ENCODE results near the gene FBXO48. TPM values are rescaled to one million over a fixed set of nuclear protein-coding genes. Genes with fewer than 3 reads are reported as not detected.

Gene FBXO48
- total RNA-seq, 6 experiments from 2014 or later, result 0.82 to 1.5 (median 1.2) TPM

- no peak for TF ChIP-seq POLR2A (IDR thresholded peaks at IDR 0.05)
- no peak for TF ChIP-seq CTCF (IDR thresholded peaks at IDR 0.05)
- no peak overlapping the region for H3K27ac ChIP-seq
- no peaks in the 10 kb centered on the region for H3K36me3 ChIP-seq
- peaks cover 0 to 14% (median 0%) of the 10 kb centered on the region in 4 donors for H3K4me1 ChIP-seq
- ATAC-seq (no peak), DNase-seq (no peak)
- H3K9me3 ChIP-seq, result no peaks in the 10 kb centered on the region
- no peaks in the 10 kb centered on the region for H3K27me3 ChIP-seq
- no peak overlapping the region for H3K4me3 ChIP-seq
- intact Hi-C loops (cut with DNase I), result loop anchor here (10.0 kb wide), 2 partner anchors 245 to 455 kb away; no protein-coding TSS in a partner anchor
- WGBS (ENCODE audit: insufficient coverage, low coverage, low lambda C conversion rate, missing lambda C conversion rate), result 82% methylated on average over 1 of the region's 1 CpG
These were observed 2.8 kb upstream of the FBXO48 start for GRCh38 chr2:68469935-68470334.

GRCh38 chr2:68468801-68469200, 1.7 kb upstream of the FBXO48 start:
- WGBS (ENCODE audit: insufficient coverage, low coverage, low lambda C conversion rate, missing lambda C conversion rate), result 79% methylated on average over 2 of the region's 2 CpGs
- DNase-seq, result no peak
- Histone ChIP-seq H3K36me3 (no peaks in the 10 kb centered on the region), H3K27ac (no peak overlapping the region), H3K9me3 (no peaks in the 10 kb centered on the region), H3K4me3 (no peak overlapping the region), H3K4me1 (peaks cover 0 to 14% (median 0%) of the 10 kb centered on the region in 4 donors), H3K27me3 (no peaks in the 10 kb centered on the region)
- TF ChIP-seq POLR2A (IDR thresholded peaks at IDR 0.05) (no peak), CTCF (IDR thresholded peaks at IDR 0.05) (no peak)
- intact Hi-C loops (cut with DNase I), result loop anchor here (10.0 kb wide), 2 partner anchors 246 to 456 kb away; no protein-coding TSS in a partner anchor
- ATAC-seq, result no peak

GRCh38 chr2:68466778-68467076, 367 bp downstream of the FBXO48 start:
- peak overlapping the region; percentile 69 to 83 (median 70) for H3K4me3 ChIP-seq
- DNase-seq (no peak), ATAC-seq (peak in 2 of 4 donors; percentile 30 to 34)
- no peaks in the 10 kb centered on the region for H3K9me3 ChIP-seq
- 3% methylated on average over 6 of the region's 18 CpGs for WGBS (ENCODE audit: insufficient coverage, low coverage, low lambda C conversion rate, missing lambda C conversion rate)
- TF ChIP-seq CTCF (IDR thresholded peaks at IDR 0.05) (no peak), POLR2A (IDR thresholded peaks at IDR 0.05) (no peak)
- peaks cover 0 to 14% (median 0%) of the 10 kb centered on the region in 4 donors for H3K4me1 ChIP-seq
- H3K27me3 ChIP-seq, result no peaks in the 10 kb centered on the region
- H3K36me3 ChIP-seq, result no peaks in the 10 kb centered on the region
- intact Hi-C loops (cut with DNase I), result loop anchor here (10.0 kb wide), 2 partner anchors 248 to 458 kb away; no protein-coding TSS in a partner anchor
- H3K27ac ChIP-seq, result peak overlapping the region; percentile 60 to 83 (median 65)

GRCh38 chr2:68466361-68466777, 725 bp downstream of the FBXO48 start:
- no peaks in the 10 kb centered on the region for H3K9me3 ChIP-seq
- WGBS (ENCODE audit: insufficient coverage, low coverage, low lambda C conversion rate, missing lambda C conversion rate), result 2% methylated on average over 11 of the region's 11 CpGs
- ATAC-seq (no peak), DNase-seq (no peak)
- H3K4me3 ChIP-seq, result peak overlapping the region; percentile 69 to 83 (median 70)
- H3K4me1 ChIP-seq, result peaks cover 0 to 14% (median 0%) of the 10 kb centered on the region in 4 donors
- H3K36me3 ChIP-seq, result no peaks in the 10 kb centered on the region
- peak overlapping the region; percentile 60 to 83 (median 65) for H3K27ac ChIP-seq
- intact Hi-C loops (cut with DNase I), result loop anchor here (10.0 kb wide), 2 partner anchors 248 to 458 kb away; no protein-coding TSS in a partner anchor
- no peak for TF ChIP-seq POLR2A (IDR thresholded peaks at IDR 0.05)
- peak in 1 of 4 donors; percentile 16 for TF ChIP-seq CTCF (IDR thresholded peaks at IDR 0.05)
- no peaks in the 10 kb centered on the region for H3K27me3 ChIP-seq

Data from right lobe of liver (tissue), 6 donors.